Fibroblast of skin of back (primary cell): ENCODE results near the gene LRP2.
"Not testable (repeated sequence)": the region's sequence is repeated elsewhere in the genome, so short reads cannot be mapped to it uniquely, and the experiment has no call there.

Experiments
- DNase-seq: peaks from one replicate; pipeline ENCODE4 v3.0.0-alpha.2; 2013

Gene LRP2

GRCh38 chr2:169345486-169346437 lies 16.6 kb downstream of the LRP2 start:
- DNase-seq = no peak

DNA sequence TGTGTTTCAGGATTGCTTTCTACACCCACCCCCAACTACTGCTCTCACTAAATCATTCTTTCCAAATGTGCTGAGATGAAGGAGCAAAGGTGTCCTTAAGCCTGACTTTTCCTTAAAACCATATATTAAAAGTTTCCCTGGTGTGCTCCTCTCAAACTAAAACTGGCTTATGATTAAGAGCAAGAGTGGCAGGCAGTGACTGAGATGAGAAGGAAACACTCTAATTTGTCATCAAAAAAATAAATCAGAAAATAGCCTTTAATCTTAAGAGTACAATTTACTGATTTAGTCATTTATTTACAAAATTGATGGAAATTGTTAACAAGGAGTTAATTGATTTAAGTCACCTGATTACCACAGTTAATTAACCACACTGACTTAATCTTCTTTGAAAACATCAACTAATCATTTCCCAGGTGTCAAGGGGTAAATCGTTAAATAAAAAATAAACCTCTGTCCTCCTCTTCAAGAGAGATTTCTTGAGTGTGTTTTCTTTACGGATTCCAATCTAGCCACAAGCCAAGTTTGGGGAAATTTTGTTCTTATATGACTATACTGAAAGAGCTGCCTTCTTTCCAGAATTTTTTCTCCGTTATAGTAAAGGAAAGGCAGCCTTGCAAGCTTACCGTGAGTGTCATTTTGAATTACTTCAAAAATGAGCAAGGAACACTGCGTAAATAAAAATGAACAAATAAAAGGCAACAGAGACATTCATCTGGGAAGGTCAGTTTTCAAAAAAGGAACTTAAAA lies 17.4 kb downstream of the LRP2 start:
- no peak for DNase-seq

- DNase-seq = no peak
Observed at GRCh38 chr2:169343202-169343601, 19.1 kb downstream of the LRP2 start.

DNA sequence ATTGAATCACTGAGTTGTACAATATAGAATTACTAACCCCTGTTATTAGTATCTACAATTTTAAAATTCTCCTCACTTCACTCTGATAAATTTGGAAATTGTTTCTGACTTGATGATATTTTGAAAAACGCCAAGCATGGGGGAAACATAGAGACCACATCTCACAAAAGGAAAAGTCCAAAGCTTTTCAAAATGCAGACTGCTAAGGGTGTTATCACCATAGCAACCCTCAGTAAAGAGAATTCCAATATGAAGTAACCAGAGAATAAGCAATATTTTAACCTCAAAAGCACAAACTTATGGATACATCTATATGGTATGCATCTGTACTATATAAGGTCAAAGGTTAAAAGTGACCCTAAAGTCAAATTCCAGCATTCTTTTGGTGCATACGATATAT lies 22.7 kb downstream of the LRP2 start:
- no peak for DNase-seq

DNA sequence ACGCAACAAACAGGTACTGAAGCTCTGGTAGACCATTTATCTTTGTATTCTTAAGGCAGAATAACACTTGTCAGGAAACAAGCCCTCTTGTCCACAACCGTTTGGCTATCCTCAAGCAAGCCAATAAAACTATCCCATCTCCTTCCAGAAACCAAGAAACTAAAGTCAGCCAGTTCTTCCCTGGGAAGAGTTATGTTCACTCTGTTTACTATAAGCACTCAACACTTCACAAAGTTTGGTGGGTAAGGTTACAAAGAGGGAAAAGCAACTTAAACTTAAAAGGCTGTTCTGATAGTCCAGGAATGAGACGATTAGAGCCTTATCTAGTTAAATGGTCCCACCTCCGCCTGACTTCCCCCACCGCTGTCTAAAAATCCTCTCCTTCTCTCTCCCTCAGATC lies 25.6 kb downstream of the LRP2 start:
- DNase-seq = no peak

GRCh38 chr2:169330555-169331198 lies 31.7 kb downstream of the LRP2 start:
- no peak for DNase-seq

DNA sequence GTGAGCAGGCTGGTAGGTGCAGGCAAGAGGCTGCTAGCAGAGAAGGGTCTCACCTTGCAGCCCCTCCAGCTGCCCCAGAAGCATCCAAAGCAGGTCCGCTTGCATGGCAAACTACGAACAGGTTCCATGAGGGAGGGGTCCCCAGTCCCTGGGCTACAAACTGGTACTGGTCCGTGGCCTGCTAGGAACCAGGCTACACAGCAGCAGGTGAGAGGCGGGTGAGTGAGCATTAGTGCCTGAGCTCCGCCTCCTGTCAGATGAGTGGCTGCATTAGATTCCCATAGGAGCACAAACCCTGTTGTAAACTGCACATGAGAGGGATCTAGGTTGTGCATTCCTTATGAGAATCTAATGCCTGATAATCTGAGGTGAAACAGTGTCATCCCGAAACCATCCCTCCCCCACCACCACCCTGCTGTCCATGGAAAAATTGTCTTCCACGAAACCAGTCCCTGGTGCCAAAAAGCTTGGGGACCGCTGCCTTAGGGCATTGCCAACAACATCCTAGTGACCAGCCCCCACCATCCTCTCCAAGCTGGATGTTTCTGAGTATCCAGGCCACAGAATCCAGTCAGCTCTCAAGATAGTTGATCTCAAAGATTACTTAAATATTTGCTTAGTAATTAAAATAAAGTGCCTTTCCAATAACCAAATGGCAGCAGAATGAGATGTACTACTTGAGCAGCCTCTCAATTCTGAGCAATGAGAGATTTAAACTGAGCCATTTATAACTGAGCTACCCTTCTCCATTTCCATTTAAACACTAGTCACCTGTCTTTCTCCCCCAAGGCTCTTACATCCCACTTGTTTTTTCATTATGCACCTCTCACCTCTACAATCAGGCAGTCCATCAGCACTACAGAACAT lies 32.4 kb downstream of the LRP2 start:
- DNase-seq = no peak

- DNase-seq = no peak
Observed at GRCh38 chr2:169328785-169329184, 33.5 kb downstream of the LRP2 start.

DNA sequence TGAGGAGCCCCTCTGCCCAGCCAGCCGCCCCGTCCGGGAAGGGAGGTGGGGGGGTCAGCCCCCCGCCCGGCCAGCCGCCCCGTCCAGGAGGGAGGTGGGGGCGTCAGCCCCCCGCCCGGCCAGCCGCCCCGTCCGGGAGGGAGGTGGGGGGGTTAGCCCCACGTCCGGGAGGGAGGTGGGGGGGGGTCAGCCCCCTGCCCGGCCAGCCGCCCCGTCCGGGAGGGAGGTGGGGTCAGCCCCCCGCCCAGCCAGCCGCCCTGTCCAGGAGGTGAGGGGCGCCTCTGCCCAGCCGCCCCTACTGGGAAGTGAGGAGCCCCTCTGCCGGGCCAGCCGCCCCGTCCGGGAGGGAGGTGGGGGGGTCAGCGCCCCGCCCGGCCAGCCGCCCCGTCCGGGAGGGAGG lies 34.5 kb downstream of the LRP2 start:
- not testable (repeated sequence) for DNase-seq

DNA sequence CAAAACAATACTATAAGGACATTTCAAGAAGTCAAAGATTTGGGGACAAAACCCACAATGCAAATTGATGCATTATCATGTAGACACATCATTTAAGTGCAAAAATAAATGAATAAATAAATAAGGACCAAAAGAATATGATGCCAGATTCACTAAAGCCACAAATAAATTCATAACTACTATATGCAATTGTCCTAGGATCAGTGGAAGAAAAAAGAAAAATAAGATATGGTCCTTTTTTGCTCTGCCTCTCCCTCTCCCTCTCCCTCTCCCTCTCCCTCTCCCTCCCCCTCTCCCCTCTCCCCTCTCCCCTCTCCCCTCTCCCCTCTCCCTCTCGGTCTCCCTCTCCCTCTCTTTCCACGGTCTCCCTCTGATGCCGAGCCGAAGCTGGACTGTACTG lies 36.4 kb downstream of the LRP2 start:
- not testable (repeated sequence) for DNase-seq

DNA sequence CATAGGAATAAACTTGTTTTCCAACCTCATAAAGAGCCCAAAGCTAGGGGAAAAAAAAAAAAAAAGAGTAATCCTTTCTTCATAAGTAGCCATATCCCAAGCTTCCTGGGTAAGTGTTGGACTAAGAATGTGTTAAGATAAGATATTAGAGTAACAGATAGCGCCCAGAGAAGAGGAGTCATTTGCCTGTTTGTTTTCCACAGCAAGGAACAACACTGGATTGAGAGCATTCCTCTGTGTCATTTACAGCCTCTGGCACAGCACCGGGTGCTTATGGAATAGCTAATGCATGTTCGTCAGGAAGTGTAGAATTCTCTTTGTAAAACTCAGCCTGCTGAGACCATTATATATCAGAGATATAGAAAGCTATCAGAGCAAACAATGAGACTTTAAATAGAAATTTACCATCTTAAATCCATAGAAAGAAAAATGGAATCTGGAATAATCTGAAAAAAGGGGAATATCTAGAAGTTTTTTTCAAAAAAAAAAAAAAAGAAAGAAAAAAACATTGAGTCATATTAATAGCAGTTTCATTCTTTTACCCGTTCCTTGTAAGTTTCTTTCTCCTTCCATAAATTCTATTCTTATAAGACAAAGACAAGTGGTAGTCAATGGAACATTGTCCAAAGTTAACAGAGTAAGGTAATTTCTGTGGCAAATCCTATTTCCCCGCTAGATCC lies 37.6 kb downstream of the LRP2 start:
- no peak for DNase-seq

GRCh38 chr2:169323841-169324240 lies 38.5 kb downstream of the LRP2 start:
- no peak for DNase-seq

DNA sequence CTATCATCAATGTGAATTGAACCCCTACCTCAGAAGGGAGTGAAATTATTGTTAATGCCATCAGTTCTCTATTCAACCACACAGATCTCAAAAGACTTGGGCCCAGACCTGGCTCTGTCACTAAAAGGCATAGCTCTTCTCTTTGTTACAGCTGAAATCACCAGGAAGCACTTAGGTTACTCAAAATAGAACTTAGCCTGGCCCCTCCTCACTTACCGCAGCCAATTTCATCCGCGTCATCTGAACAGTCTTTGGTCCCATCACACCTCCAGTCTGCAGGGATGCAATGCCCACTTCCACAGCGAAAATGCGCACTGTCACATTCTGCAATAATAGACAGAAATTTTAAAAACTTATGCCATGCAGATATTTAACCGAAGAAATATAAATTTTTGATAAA lies 41.8 kb downstream of the LRP2 start:
- DNase-seq = no peak

- no peak for DNase-seq
Observed at GRCh38 chr2:169315357-169315756, 47.0 kb downstream of the LRP2 start.

DNA sequence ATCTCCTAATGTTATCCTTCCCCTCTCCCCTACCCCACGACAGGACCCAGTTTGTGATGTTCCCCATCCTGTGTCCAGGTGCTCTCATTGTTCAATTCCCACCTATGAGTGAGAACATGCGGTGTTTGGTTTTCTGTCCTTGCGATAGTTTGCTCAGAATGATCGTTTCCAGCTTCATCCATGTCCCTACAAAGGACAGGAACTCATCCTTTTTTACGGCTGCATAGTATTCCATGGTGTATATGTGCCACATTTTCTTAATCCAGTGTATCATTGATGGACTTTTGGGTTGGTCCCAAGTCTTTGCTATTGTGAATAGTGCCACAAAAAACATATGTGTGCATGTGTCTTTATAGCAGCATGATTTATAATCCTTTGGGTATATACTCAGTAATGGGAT lies 54.0 kb downstream of the LRP2 start:
- not testable (repeated sequence) for DNase-seq

GRCh38 chr2:169304689-169305088 lies 57.6 kb downstream of the LRP2 start:
- DNase-seq = not testable (repeated sequence)

DNA sequence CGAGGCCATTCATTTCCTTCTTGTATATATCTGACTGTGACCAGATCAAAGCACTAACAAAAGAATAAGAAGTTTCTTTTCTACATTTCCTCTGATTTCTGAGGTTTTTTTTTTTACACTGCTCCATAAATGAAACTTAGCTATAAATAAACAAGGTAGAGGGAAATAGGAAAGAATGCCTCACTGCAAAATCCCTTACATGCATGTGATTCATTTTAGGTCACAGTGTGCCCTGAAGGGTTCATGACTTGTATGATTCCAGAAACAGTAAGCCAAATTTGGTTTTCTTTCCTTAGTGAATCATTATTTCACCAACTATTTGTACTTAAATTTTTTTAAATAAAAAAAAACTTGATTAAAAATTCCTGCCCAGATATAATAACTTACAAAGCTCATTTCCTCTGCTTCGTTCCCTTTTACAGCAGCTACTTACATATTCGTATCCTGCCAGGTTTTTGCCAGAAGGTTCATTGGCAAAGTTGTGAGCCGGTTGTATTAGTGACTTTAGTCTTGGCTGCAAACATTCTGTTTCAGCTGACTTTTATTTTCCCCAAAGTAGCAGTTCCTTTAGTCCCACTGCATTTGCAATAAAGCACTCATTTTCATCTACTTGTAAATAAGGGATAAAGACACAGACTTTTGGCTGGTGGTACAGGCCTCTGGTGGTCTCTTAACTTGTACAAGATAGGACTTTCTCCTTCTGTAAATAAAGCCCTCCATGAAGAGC lies 58.6 kb downstream of the LRP2 start:
- DNase-seq = no peak

- no peak for DNase-seq
Observed at GRCh38 chr2:169302364-169302763, 60.0 kb downstream of the LRP2 start.

- no peak for DNase-seq
Observed at GRCh38 chr2:169301596-169302335, 60.6 kb downstream of the LRP2 start.
